Upper lobe of left lung (tissue), 6 donors: ENCODE results near the gene MYBPHL. TPM values are rescaled to one million over a fixed set of nuclear protein-coding genes. Genes with fewer than 3 reads are reported as not detected.

Experiments
- ATAC-seq, 2 donors: fragments of 200-7000 bp; cut with Tn5 transposase; one replicate each; pipeline ENCODE4 v1.9.1; 2022; ENCODE audit warnings: mild to moderate bottlenecking in 2 of 2, moderate library complexity in 2 of 2; ENCODE audit not compliant: low FRiP score in 2 of 2
- DNase-seq, 2 donors: peaks; one replicate each; pipeline ENCODE4 v3.0.0-alpha.2; 2019 to 2020
- H3K27ac ChIP-seq, 4 donors: fragments of 200-600 bp; sonication (generic); one replicate each; pipeline ENCODE4 v1.5.1; 2016 to 2019
- H3K27me3 ChIP-seq, 4 donors: fragments of 200-600 bp; sonication (generic); one replicate each; pipeline ENCODE4 v1.5.1; 2017 to 2019
- H3K36me3 ChIP-seq, 4 donors: fragments of 200-600 bp; sonication (generic); one replicate each; pipeline ENCODE4 v1.5.1; 2016 to 2019
- H3K4me1 ChIP-seq, 4 donors: fragments of 200-600 bp; sonication (generic); one replicate each; pipeline ENCODE4 v1.5.1; 2018 to 2019
- H3K4me3 ChIP-seq, 4 donors: fragments of 200-600 bp; sonication (generic); one replicate each; pipeline ENCODE4 v1.5.1; 2017 to 2019; ENCODE audit warnings: mild to moderate bottlenecking in 2 of 4, moderate library complexity in 1 of 4
- H3K9me3 ChIP-seq, 4 donors: fragments of 200-600 bp; sonication (generic); one replicate each; pipeline ENCODE4 v1.5.1; 2018 to 2019
- EP300 ChIP-seq, 4 donors: sonication (generic); formaldehyde crosslinking; IDR thresholded peaks; one replicate each; pipeline ENCODE4 v1.5.1; 2017; ENCODE audit warnings: antibody characterized with exemption in 4 of 4, control low read depth in 2 of 4
- POLR2A ChIP-seq, 4 donors: fragments of 450-650 bp; IDR thresholded peaks; one replicate each; pipeline ENCODE4 v1.5.1; 2016 to 2017; ENCODE audit warnings: antibody characterized with exemption in 4 of 4, mild to moderate bottlenecking in 2 of 4
- POLR2AphosphoS5 ChIP-seq, 2 donors: sonication (generic); formaldehyde crosslinking; IDR thresholded peaks; one replicate each; pipeline ENCODE4 v1.5.1; 2017; ENCODE audit warnings: antibody characterized with exemption in 2 of 2
- whole genome bisulfite sequencing, 2 donors: methylation state at CpG; one replicate each; pipeline ENCODE4 v1.1.5; 2017 to 2018; 5-methylcytosine and 5-hydroxymethylcytosine counted together
- total RNA-seq, 6 donors: library from RNA; depleted of rRNA in 4 of 6; stranded (reverse); fragments of >200 nt in 4 of 6; gene quantifications; one replicate each; pipeline versions ENCODE4 v1.1.0 to v1.2.1, GENCODE V29; 2016 to 2021
- TF ChIP-seq, protein P1 (sequence below), 6 experiments: fragments of 450-650 bp in 4 of 6; fragments of 200-600 bp in 2 of 6; sonication (generic) in 2 of 6; IDR thresholded peaks; one replicate each; pipeline ENCODE4 v1.5.1; 2016 to 2019; ENCODE audit warnings: antibody characterized with exemption in 6 of 6
- donor health status: DM: no; HTN: no; CAD: no; lungs with moderate emphysema.
- donor health status: DM: no; HTN: yes; CAD: no; lungs with severe emphysema.

Gene MYBPHL
- total RNA-seq, 6 donors from 2014 or later: 1.8 to 8.6 (median 3.1) TPM; not detected in 1

GRCh38 chr1:109272021-109272799 is 34.6 kb downstream of the MYBPHL start:
- Histone ChIP-seq H3K4me3 (no peak overlapping the region), H3K27ac (peak overlapping the region in 2 of 4 donors; percentile 55 to 83), H3K36me3 (no peaks in the 10 kb centered on the region), H3K9me3 (no peaks in the 10 kb centered on the region), H3K27me3 (no peaks in the 10 kb centered on the region), H3K4me1 (peaks cover 7 to 36% (median 24%) of the 10 kb centered on the region in 4 donors)
- no peak for DNase-seq
- 92 to 96% methylated on average over 9 to 13 of the region's 13 CpGs for WGBS, 2 donors
- no peak for TF ChIP-seq POLR2AphosphoS5 (IDR thresholded peaks at IDR 0.05)
- no peak for TF ChIP-seq POLR2A (IDR thresholded peaks at IDR 0.05)
- TF ChIP-seq EP300 (IDR thresholded peaks at IDR 0.05): no peak
- TF ChIP-seq, protein P1, sequence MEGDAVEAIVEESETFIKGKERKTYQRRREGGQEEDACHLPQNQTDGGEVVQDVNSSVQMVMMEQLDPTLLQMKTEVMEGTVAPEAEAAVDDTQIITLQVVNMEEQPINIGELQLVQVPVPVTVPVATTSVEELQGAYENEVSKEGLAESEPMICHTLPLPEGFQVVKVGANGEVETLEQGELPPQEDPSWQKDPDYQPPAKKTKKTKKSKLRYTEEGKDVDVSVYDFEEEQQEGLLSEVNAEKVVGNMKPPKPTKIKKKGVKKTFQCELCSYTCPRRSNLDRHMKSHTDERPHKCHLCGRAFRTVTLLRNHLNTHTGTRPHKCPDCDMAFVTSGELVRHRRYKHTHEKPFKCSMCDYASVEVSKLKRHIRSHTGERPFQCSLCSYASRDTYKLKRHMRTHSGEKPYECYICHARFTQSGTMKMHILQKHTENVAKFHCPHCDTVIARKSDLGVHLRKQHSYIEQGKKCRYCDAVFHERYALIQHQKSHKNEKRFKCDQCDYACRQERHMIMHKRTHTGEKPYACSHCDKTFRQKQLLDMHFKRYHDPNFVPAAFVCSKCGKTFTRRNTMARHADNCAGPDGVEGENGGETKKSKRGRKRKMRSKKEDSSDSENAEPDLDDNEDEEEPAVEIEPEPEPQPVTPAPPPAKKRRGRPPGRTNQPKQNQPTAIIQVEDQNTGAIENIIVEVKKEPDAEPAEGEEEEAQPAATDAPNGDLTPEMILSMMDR (IDR thresholded peaks at IDR 0.05): no peak
- ATAC-seq: no peak

DNA sequence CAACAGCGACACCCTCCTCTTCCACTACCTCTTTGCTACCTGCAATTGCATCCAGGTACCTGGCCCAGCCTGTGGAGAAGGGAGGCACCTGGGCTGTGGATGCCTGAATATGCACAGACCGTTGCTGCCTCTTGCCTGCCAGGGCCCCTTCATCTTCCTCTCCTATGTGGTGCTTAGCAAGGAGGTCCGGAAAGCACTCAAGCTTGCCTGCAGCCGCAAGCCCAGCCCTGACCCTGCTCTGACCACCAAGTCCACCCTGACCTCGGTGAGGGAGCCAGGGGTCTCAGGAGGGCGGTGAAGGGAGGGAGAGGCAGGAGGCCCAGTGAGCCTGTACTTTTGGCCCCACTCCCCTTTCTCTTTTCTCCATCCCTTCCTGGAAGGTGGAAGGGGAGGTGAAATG is 35.4 kb downstream of the MYBPHL start:
- TF ChIP-seq POLR2A (IDR thresholded peaks at IDR 0.05): no peak
- no peak for TF ChIP-seq EP300 (IDR thresholded peaks at IDR 0.05)
- TF ChIP-seq, protein P1 (IDR thresholded peaks at IDR 0.05): no peak
- TF ChIP-seq POLR2AphosphoS5 (IDR thresholded peaks at IDR 0.05): no peak
- WGBS, 2 donors: 89 to 92% methylated on average over 4 to 5 of the region's 6 CpGs
- no peak for ATAC-seq
- no peaks in the 10 kb centered on the region for H3K36me3 ChIP-seq
- H3K9me3 ChIP-seq: no peaks in the 10 kb centered on the region
- no peaks in the 10 kb centered on the region for H3K27me3 ChIP-seq
- peak in 1 of 2 donors; percentile 43 for DNase-seq
- peaks cover 5 to 29% (median 19%) of the 10 kb centered on the region in 4 donors for H3K4me1 ChIP-seq
- H3K4me3 ChIP-seq: no peak overlapping the region
- H3K27ac ChIP-seq: no peak overlapping the region

DNA sequence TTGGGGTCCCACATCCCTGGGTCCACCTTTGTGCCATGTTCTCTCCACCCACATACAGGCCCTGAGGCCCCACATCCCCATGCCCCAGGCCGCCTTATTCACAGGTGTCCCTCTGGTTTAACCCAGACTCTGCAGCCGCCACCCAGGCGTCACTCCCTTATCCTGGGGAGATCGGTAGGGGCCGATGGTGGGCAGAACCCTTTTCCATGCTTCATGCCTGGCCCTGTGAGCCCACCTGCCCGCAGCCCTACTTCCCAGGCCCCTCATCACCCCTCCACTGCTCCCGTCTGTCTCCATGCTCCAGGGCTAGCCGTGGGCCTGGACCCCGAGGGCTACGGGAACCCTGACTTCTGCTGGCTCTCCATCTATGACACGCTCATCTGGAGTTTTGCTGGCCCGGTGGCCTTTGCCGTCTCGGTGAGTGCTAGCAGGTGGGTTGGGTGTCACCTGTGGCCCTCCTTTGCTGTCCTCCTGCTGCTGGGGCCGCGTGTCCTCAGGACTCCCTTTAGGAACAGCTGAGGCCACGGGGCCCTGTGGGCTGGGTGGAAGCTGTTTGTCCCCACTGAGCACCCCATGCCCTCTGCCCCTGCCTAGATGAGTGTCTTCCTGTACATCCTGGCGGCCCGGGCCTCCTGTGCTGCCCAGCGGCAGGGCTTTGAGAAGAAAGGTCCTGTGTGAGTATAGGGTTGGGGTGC is 36.0 kb downstream of the MYBPHL start:
- peaks cover 5 to 24% (median 17%) of the 10 kb centered on the region in 4 donors for H3K4me1 ChIP-seq
- WGBS, 2 donors: 93 to 94% methylated on average over 13 to 17 of the region's 20 CpGs
- DNase-seq (peak in 1 of 2 donors; percentile 68), ATAC-seq (no peak)
- no peaks in the 10 kb centered on the region for H3K9me3 ChIP-seq
- no peak overlapping the region for H3K4me3 ChIP-seq
- TF ChIP-seq POLR2A (IDR thresholded peaks at IDR 0.05) (no peak), POLR2AphosphoS5 (IDR thresholded peaks at IDR 0.05) (no peak), EP300 (IDR thresholded peaks at IDR 0.05) (no peak)
- TF ChIP-seq, protein P1 (IDR thresholded peaks at IDR 0.05): no peak
- no peaks in the 10 kb centered on the region for H3K27me3 ChIP-seq
- no peaks in the 10 kb centered on the region for H3K36me3 ChIP-seq
- H3K27ac ChIP-seq: no peak overlapping the region

DNA sequence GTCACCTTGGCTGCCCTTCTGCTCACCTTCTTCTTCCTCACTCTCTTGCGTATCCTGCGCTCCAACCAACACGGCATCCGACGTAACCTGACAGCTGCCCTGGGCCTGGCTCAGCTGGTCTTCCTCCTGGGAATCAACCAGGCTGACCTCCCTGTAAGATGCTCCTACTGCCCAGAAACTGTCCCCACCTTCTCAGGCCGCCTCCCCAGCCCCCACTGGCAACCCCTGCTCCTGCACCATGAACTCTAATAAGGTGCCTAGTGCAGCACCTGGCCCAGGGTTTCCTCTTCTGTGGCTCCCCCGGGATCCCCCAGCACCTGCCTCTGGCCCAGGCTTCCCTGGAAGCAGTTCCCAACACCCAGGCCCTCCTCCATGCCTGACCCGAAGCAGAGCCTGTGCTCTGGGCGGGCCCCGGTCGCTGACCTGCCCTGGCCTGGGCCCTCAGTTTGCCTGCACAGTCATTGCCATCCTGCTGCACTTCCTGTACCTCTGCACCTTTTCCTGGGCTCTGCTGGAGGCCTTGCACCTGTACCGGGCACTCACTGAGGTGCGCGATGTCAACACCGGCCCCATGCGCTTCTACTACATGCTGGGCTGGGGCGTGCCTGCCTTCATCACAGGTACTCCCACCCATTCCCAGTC is 36.7 kb downstream of the MYBPHL start:
- H3K27ac ChIP-seq: no peak overlapping the region
- H3K36me3 ChIP-seq: no peaks in the 10 kb centered on the region
- no peaks in the 10 kb centered on the region for H3K9me3 ChIP-seq
- WGBS, 2 donors: 89 to 91% methylated on average over 17 of the region's 17 CpGs
- H3K4me3 ChIP-seq: no peak overlapping the region
- TF ChIP-seq POLR2A (IDR thresholded peaks at IDR 0.05): no peak
- no peak for TF ChIP-seq EP300 (IDR thresholded peaks at IDR 0.05)
- no peak for TF ChIP-seq POLR2AphosphoS5 (IDR thresholded peaks at IDR 0.05)
- TF ChIP-seq, protein P1 (IDR thresholded peaks at IDR 0.05): no peak
- peaks cover 4 to 22% (median 12%) of the 10 kb centered on the region in 4 donors for H3K4me1 ChIP-seq
- no peak for ATAC-seq
- DNase-seq: peak in 1 of 2 donors; percentile 62
- no peaks in the 10 kb centered on the region for H3K27me3 ChIP-seq
